Dermis microvascular lymphatic vessel endothelial cell (primary cell): ENCODE results near the gene NFIA. TPM values are rescaled to one million over a fixed set of nuclear protein-coding genes. Genes with fewer than 3 reads are reported as not detected.

Experiments
- DNase-seq, 2 donors: peaks; one replicate each; pipeline versions ENCODE4 v3.0.0 to v3.0.0-alpha.2; 2010; ENCODE audit warnings: low read depth in 2 of 2
- total RNA-seq: library from RNA; depleted of rRNA; stranded (reverse); fragments of >200 nt; gene quantifications from 2 replicates; pipeline ENCODE4 v1.2.1, GENCODE V29; 2014

Gene NFIA
- total RNA-seq, 1 donor from 2014 or later: 9.6 TPM

- peak in 1 of 2 donors; percentile 35 for DNase-seq
Observed at GRCh38 chr1:61083807-61084440, 1.6 kb downstream of the NFIA start.

- peak in 1 of 2 donors; percentile 43 for DNase-seq
Observed at GRCh38 chr1:61084491-61085031, 2.2 kb downstream of the NFIA start.

- DNase-seq: no peak
Observed at GRCh38 chr1:61085206-61085982, 3.0 kb downstream of the NFIA start.

- DNase-seq: no peak
Observed at GRCh38 chr1:61085983-61086644, 3.8 kb downstream of the NFIA start.

GRCh38 chr1:61087571-61087970 is 5.2 kb downstream of the NFIA start:
- DNase-seq: no peak

GRCh38 chr1:61088163-61088974 is 6.0 kb downstream of the NFIA start:
- no peak for DNase-seq

- no peak for DNase-seq
Observed at GRCh38 chr1:61089338-61089737, 7.0 kb downstream of the NFIA start.

- no peak for DNase-seq
Observed at GRCh38 chr1:61089741-61090140, 7.4 kb downstream of the NFIA start.

- no peak for DNase-seq
Observed at GRCh38 chr1:61090546-61091202, 8.3 kb downstream of the NFIA start.

- DNase-seq: no peak
Observed at GRCh38 chr1:61091455-61091854, 9.1 kb downstream of the NFIA start.

GRCh38 chr1:61092642-61093041 is 10.3 kb downstream of the NFIA start:
- no peak for DNase-seq

GRCh38 chr1:61093525-61094137 is 11.3 kb downstream of the NFIA start:
- no peak for DNase-seq

- DNase-seq: peak in 1 of 2 donors; percentile 12
Observed at GRCh38 chr1:61094677-61095469, 12.5 kb downstream of the NFIA start.

- DNase-seq: no peak
Observed at GRCh38 chr1:61095470-61095812, 13.1 kb downstream of the NFIA start.

- DNase-seq: peak in 1 of 2 donors; percentile 55
Observed at GRCh38 chr1:61097317-61097716, 15.0 kb downstream of the NFIA start.

- no peak for DNase-seq
Observed at GRCh38 chr1:61097722-61098121, 15.4 kb downstream of the NFIA start.

GRCh38 chr1:61098333-61098732 is 16.0 kb downstream of the NFIA start:
- DNase-seq: no peak

GRCh38 chr1:61098906-61099437 is 16.6 kb downstream of the NFIA start:
- DNase-seq: no peak

- DNase-seq: no peak
Observed at GRCh38 chr1:61100578-61100977, 18.2 kb downstream of the NFIA start.
